ENCODE data around the gene AKT3. TPM values are rescaled to one million over a fixed set of nuclear protein-coding genes. Genes with fewer than 3 reads are reported as not detected.

AKT3 gene
- total and polyA plus RNA-seq, 2 experiments from 2014 or later: 4.5 to 18.5 TPM

GRCh38 chr1:243481101-243481500, 368.9 kb downstream of the AKT3 start (continued):
- TF ChIP-seq, protein P1, sequence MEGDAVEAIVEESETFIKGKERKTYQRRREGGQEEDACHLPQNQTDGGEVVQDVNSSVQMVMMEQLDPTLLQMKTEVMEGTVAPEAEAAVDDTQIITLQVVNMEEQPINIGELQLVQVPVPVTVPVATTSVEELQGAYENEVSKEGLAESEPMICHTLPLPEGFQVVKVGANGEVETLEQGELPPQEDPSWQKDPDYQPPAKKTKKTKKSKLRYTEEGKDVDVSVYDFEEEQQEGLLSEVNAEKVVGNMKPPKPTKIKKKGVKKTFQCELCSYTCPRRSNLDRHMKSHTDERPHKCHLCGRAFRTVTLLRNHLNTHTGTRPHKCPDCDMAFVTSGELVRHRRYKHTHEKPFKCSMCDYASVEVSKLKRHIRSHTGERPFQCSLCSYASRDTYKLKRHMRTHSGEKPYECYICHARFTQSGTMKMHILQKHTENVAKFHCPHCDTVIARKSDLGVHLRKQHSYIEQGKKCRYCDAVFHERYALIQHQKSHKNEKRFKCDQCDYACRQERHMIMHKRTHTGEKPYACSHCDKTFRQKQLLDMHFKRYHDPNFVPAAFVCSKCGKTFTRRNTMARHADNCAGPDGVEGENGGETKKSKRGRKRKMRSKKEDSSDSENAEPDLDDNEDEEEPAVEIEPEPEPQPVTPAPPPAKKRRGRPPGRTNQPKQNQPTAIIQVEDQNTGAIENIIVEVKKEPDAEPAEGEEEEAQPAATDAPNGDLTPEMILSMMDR (conservative IDR thresholded peaks at IDR 0.05; ENCODE audit: low read depth in 2 of 2): no peak

- ATAC-seq: no peak
- Histone ChIP-seq H3F3A (replicated peaks; ENCODE audit: low read depth) (no peaks in the 10 kb centered on the region), H3K9me2 (ENCODE audit: insufficient read depth) (peaks cover 6% of the 10 kb centered on the region), H3K36me3 (ENCODE audit: insufficient read depth) (no peaks in the 10 kb centered on the region), H3K79me2 (replicated peaks; ENCODE audit: insufficient read depth) (no peaks in the 10 kb centered on the region), H3K4me2 (no peak overlapping the region), H4K20me1 (replicated peaks; ENCODE audit: insufficient read depth) (no peaks in the 10 kb centered on the region), H3K4me1 (ENCODE audit: insufficient read depth) (peaks cover 34% of the 10 kb centered on the region), H3K4me3 (no peak overlapping the region), H3K27me3 (ENCODE audit: insufficient read depth) (0 out of 2 replicates have a peak, but pooled peaks cover 4% of the 10 kb centered on the region), H2AFZ (no peak overlapping the region), H3K27ac (ENCODE audit: low read depth) (no peak overlapping the region)
- Mint-ChIP-seq H3K27ac (no peak overlapping the region), H3K9me3 (0 out of 3 replicates have a peak, but pooled peaks cover 4% of the 10 kb centered on the region), H3K36me3 (ENCODE audit: low read depth) (peaks cover 4% of the 10 kb centered on the region; the same call in 1 of the 3 replicates), H3K4me3 (no peak overlapping the region), H3K4me1 (peaks cover 52% of the 10 kb centered on the region), H3K27me3 (ENCODE audit: insufficient read depth, low read depth, poor library complexity) (peaks cover 15% of the 10 kb centered on the region)
- DNase-seq (ENCODE audit: low spot score): no peak
- no peak for TF ChIP-seq NANOG (IDR thresholded peaks at IDR 0.05; ENCODE audit: borderline replicate concordance)
- TF ChIP-seq CREB1 (CRISPR knock-in tag; IDR thresholded peaks at IDR 0.05; ENCODE audit: low read depth): no peak
- TF ChIP-seq, protein P2, sequence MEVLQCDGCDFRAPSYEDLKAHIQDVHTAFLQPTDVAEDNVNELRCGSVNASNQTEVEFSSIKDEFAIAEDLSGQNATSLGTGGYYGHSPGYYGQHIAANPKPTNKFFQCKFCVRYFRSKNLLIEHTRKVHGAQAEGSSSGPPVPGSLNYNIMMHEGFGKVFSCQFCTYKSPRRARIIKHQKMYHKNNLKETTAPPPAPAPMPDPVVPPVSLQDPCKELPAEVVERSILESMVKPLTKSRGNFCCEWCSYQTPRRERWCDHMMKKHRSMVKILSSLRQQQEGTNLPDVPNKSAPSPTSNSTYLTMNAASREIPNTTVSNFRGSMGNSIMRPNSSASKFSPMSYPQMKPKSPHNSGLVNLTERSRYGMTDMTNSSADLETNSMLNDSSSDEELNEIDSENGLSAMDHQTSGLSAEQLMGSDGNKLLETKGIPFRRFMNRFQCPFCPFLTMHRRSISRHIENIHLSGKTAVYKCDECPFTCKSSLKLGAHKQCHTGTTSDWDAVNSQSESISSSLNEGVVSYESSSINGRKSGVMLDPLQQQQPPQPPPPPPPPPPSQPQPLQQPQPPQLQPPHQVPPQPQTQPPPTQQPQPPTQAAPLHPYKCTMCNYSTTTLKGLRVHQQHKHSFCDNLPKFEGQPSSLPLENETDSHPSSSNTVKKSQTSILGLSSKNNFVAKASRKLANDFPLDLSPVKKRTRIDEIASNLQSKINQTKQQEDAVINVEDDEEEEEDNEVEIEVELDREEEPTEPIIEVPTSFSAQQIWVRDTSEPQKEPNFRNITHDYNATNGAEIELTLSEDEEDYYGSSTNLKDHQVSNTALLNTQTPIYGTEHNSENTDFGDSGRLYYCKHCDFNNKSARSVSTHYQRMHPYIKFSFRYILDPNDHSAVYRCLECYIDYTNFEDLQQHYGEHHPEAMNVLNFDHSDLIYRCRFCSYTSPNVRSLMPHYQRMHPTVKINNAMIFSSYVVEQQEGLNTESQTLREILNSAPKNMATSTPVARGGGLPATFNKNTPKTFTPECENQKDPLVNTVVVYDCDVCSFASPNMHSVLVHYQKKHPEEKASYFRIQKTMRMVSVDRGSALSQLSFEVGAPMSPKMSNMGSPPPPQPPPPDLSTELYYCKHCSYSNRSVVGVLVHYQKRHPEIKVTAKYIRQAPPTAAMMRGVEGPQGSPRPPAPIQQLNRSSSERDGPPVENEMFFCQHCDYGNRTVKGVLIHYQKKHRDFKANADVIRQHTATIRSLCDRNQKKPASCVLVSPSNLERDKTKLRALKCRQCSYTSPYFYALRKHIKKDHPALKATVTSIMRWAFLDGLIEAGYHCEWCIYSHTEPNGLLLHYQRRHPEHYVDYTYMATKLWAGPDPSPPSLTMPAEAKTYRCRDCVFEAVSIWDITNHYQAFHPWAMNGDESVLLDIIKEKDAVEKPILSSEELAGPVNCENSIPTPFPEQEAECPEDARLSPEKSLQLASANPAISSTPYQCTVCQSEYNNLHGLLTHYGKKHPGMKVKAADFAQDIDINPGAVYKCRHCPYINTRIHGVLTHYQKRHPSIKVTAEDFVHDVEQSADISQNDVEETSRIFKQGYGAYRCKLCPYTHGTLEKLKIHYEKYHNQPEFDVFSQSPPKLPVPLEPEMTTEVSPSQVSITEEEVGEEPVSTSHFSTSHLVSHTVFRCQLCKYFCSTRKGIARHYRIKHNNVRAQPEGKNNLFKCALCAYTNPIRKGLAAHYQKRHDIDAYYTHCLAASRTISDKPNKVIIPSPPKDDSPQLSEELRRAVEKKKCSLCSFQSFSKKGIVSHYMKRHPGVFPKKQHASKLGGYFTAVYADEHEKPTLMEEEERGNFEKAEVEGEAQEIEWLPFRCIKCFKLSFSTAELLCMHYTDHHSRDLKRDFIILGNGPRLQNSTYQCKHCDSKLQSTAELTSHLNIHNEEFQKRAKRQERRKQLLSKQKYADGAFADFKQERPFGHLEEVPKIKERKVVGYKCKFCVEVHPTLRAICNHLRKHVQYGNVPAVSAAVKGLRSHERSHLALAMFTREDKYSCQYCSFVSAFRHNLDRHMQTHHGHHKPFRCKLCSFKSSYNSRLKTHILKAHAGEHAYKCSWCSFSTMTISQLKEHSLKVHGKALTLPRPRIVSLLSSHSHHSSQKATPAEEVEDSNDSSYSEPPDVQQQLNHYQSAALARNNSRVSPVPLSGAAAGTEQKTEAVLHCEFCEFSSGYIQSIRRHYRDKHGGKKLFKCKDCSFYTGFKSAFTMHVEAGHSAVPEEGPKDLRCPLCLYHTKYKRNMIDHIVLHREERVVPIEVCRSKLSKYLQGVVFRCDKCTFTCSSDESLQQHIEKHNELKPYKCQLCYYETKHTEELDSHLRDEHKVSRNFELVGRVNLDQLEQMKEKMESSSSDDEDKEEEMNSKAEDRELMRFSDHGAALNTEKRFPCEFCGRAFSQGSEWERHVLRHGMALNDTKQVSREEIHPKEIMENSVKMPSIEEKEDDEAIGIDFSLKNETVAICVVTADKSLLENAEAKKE (CRISPR knock-in tag; IDR thresholded peaks at IDR 0.05): no peak
- no peak for TF ChIP-seq ZNF114 (CRISPR knock-in tag; IDR thresholded peaks at IDR 0.05)
- no peak for TF ChIP-seq JUNB (IDR thresholded peaks at IDR 0.05; ENCODE audit: unreplicated experiment)
- TF ChIP-seq STAT1 (IDR thresholded peaks at IDR 0.05; ENCODE audit: unreplicated experiment): no peak
- no peak for TF ChIP-seq REST (IDR thresholded peaks at IDR 0.05; ENCODE audit: unreplicated experiment)
- TF ChIP-seq, protein P1 (conservative IDR thresholded peaks at IDR 0.05; ENCODE audit: low read depth in 2 of 2): no peak
- TF ChIP-seq EZH2phosphoT487 (IDR thresholded peaks at IDR 0.05; ENCODE audit: unreplicated experiment): no peak
- no peak for TF ChIP-seq ZNF331 (CRISPR knock-in tag; IDR thresholded peaks at IDR 0.05; ENCODE audit: low read depth)
Observed at GRCh38 chr1:243477731-243478290, 372.2 kb downstream of the AKT3 start.

Measured in GM23338 (cell line).